Activated T-helper 17 cell treated with anti-CD3 and anti-CD28 coated beads, Interleukin-2, amount 50 U/mL, for 72 hours (primary cell): ENCODE measurements around the gene GOLGA7B. TPM values are rescaled to one million over a fixed set of nuclear protein-coding genes. Genes with fewer than 3 reads are reported as not detected.

Source experiments
- ATAC-seq: fragments of 150-1000 bp; cut with Tn5 transposase; replicated peaks from 2 replicates; pipeline ENCODE4 v1.10.0; 2021; ENCODE audit warnings: mild to moderate bottlenecking, moderate library complexity
- H3K27ac Mint-ChIP-seq: one replicate; pipeline ENCODE4 v1.8.0; 2022; ENCODE audit warnings: mixed read lengths
- H3K27me3 Mint-ChIP-seq: one replicate; pipeline ENCODE4 v1.8.0; 2022; ENCODE audit warnings: mixed read lengths
- H3K36me3 Mint-ChIP-seq: one replicate; pipeline ENCODE4 v1.8.0; 2022; ENCODE audit warnings: low read depth, mild to moderate bottlenecking, mixed read lengths
- H3K4me1 Mint-ChIP-seq: one replicate; pipeline ENCODE4 v1.8.0; 2022; ENCODE audit warnings: mixed read lengths
- H3K4me3 Mint-ChIP-seq: one replicate; pipeline ENCODE4 v1.8.0; 2022; ENCODE audit warnings: mild to moderate bottlenecking, mixed read lengths
- H3K9me3 Mint-ChIP-seq: one replicate; pipeline ENCODE4 v1.8.0; 2022; ENCODE audit warnings: mixed read lengths
- total RNA-seq, 2 donors: library from RNA; stranded (reverse); gene quantifications; one replicate each; pipeline ENCODE4 v1.2.3, GENCODE V29; 2022

Gene GOLGA7B
- total RNA-seq, 2 donors from 2014 or later: 5.8 to 8.2 TPM

DNA sequence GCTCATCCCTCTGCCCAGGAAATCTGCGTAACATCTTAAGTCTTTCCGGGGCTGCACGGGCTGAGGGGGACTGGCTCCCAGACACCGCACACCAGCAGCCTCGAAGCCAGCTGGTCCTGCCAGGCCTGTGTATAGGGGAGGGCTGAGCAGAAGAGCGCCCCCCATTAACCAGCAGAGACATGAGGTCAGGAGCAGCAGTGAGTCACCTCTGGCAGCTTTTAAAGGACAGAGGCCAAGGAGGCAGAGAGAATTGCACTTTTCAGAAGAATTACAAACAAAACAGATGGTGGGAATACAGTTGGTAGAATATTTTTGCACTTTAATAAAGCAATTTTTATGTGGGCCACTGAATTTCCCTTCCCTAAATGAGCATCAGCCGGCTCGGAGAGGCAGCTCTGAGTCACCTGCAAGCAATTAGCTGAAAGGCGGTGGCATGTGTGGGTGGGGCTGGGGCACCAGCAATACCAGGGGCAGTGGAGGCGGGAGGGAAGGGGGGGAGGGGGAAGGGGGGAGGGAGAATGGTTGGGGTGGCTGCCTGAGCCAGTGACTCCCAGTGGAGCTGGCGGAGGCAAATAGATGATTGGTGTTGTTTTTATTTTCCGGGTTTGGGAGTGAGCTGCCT lies 39.1 kb downstream of the GOLGA7B start:
- Mint-ChIP-seq H3K4me1 (no peaks in the 10 kb centered on the region), H3K4me3 (no peak overlapping the region), H3K27ac (no peak overlapping the region), H3K9me3 (no peaks in the 10 kb centered on the region), H3K27me3 (peaks cover 6% of the 10 kb centered on the region), H3K36me3 (no peaks in the 10 kb centered on the region)
- ATAC-seq: peak; percentile 49

DNA sequence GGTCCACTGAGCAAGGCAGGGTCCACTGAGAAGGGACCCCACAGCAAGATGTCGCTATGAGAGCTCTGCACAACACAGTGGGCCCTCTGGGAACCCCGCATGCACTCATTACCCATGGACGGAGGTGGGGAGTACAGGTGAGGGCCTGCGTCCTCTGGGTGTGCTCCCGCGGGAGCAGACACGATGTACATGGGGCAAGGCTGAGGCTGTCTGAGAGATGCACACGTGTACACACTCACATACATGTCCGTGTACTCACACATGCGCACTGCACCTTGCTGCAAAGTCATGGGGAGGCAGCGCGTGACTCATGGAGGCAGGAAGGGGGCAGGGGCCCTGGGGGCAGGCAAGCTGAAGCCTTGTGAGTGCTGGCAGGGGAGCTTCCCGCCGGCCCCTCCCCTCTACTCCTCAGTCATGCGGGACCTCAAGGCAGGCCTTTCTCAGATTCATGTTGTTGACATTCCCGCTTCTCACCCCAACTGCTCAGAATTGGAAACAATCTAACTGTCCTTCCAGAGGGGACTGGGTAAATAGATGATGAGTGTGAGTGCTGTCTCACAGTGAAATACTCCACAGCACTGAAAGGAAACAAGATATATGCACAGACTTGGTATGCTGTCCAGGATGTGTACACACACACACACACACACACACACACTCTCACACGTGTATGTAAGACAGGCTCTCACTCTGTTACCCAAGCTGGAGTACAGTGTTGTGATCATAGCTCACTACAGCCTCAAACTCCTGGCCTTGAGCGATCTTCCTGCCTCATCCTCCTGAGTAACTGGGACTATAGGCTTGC lies 40.0 kb downstream of the GOLGA7B start:
- Mint-ChIP-seq H3K4me1 (no peaks in the 10 kb centered on the region), H3K9me3 (no peaks in the 10 kb centered on the region), H3K36me3 (no peaks in the 10 kb centered on the region), H3K4me3 (no peak overlapping the region), H3K27ac (no peak overlapping the region), H3K27me3 (peaks cover 7% of the 10 kb centered on the region)
- peak; percentile 63 for ATAC-seq

DNA sequence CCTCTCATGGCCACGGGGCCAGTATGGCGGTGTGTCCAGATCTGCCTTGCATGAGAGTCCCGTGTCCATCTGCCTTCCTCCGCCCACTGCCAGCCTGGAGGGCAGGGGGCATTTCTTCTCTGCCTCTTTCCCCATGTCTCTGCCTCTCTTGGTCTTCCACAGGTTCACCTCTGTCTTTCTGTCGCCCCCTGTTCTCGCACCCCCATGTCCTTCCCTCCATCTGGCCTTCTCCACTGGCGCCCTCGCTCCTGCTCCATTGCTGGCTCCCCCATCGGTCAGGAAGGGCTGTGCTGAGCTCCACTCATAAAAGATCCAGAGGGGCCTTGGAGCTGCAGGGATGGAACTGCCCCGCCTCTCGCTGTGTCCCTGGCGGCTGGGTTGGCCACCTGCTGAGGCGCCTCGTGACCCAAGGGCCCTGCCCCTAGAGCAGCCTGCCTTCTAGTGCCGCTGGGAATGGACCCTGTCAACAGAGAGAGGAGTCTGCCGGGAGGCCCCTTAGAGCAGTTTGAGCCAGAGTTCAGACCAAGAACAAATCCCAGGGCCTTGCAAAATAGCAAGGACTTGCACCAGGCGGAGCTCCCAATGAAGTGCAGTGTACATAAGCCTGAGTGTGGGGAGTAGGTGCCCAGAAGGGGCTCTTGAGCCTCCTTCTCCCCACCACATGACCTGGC lies 42.0 kb downstream of the GOLGA7B start:
- Mint-ChIP-seq H3K4me3 (no peak overlapping the region), H3K4me1 (no peaks in the 10 kb centered on the region), H3K9me3 (no peaks in the 10 kb centered on the region), H3K27ac (no peak overlapping the region), H3K36me3 (no peaks in the 10 kb centered on the region), H3K27me3 (peaks cover 7% of the 10 kb centered on the region)
- no peak for ATAC-seq

DNA sequence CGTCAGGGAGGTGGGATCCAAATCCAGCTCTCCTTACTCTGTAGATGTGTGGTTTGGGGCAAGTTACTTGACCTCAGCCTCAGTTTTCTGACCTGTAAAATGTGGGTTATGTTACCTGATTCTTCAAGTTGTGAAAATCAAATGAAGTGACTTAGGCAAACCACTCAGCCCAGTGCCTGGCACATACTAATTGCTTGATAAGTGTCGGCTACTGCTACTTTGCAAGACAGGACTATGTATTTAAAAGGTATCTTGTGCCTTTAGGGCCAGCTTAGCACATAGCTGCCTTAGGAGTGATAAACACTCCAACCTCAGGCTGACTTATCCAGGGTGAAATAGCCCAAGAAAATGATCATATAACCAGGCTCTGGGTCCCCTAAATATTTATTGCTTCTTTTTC lies 42.9 kb downstream of the GOLGA7B start:
- Mint-ChIP-seq H3K27me3 (peaks cover 7% of the 10 kb centered on the region), H3K27ac (no peak overlapping the region), H3K36me3 (no peaks in the 10 kb centered on the region), H3K9me3 (no peaks in the 10 kb centered on the region), H3K4me1 (no peaks in the 10 kb centered on the region), H3K4me3 (no peak overlapping the region)
- ATAC-seq: no peak

DNA sequence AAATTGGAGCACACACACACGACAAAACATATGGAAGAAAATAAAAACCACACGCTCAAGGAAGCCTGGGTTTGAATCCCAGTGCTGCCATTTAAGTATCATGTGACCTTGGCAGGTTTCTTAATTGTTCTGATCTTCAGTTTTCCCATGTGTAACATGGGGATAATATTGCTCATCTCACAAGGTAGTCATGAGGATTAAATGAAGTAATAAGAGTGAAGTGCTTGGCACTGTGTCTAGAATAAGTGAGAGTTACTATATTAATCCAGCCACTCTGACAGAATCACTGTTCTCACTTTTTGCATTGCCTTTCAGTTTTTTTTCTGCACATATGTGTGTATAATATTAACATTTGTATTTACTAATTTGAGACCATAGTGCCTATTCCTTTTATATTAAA lies 43.3 kb downstream of the GOLGA7B start:
- Mint-ChIP-seq H3K4me3 (no peak overlapping the region), H3K4me1 (no peaks in the 10 kb centered on the region)

DNA sequence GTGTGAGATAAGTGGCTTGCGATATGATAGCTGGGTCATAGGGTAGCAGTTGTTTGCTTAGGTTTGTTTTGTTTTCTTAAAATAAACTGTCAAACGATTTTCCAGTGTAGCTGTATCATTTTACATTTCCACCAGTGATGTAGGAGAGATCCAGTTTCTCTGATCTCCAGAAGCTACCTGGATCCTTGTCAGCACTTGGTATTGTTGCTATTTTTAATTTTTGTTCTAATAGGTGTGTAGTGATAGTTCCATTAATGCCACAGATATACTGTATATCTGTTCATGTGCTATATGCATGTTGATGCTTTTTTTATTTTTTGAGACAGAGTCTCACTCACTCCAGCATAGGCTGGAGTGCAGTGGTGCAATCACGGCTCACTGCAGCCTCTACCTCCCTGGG lies 44.4 kb downstream of the GOLGA7B start:
- H3K4me1 Mint-ChIP-seq: no peaks in the 10 kb centered on the region
- H3K36me3 Mint-ChIP-seq: no peaks in the 10 kb centered on the region
- no peak for ATAC-seq

More for the DNA sequence above, 43.3 kb downstream of the GOLGA7B start:
- Mint-ChIP-seq H3K36me3 (no peaks in the 10 kb centered on the region), H3K9me3 (no peaks in the 10 kb centered on the region), H3K27ac (no peak overlapping the region), H3K27me3 (peaks cover 7% of the 10 kb centered on the region)
- no peak for ATAC-seq

DNA sequence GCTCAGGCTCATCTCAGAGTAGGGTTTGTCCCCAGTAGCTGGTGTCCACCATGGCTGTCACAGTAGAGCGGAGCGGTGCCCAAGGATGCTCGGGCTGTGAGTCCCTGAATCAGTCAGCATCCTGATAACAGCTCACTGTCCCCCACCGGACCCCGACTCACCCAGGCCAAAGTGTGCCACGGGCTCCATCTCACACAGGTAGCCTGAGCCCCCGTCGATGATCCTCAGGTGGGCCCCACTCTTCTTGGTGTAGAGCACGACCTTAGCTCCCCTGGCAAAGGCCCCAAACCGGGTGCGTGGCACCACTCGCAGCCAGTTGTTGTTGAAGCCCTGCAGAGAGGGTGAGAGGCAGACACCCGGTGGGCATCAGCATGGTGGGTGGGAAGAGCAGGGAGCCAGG lies 45.4 kb downstream of the GOLGA7B start:
- no peak overlapping the region for H3K4me3 Mint-ChIP-seq
- no peaks in the 10 kb centered on the region for H3K9me3 Mint-ChIP-seq
- ATAC-seq: no peak
- H3K27ac Mint-ChIP-seq: no peak overlapping the region
- peaks cover 3% of the 10 kb centered on the region for H3K27me3 Mint-ChIP-seq
- H3K36me3 Mint-ChIP-seq: no peaks in the 10 kb centered on the region
- no peaks in the 10 kb centered on the region for H3K4me1 Mint-ChIP-seq

More for the DNA sequence above, 44.4 kb downstream of the GOLGA7B start:
- Mint-ChIP-seq H3K27ac (no peak overlapping the region), H3K27me3 (peaks cover 3% of the 10 kb centered on the region), H3K4me3 (no peak overlapping the region), H3K9me3 (no peaks in the 10 kb centered on the region)

DNA sequence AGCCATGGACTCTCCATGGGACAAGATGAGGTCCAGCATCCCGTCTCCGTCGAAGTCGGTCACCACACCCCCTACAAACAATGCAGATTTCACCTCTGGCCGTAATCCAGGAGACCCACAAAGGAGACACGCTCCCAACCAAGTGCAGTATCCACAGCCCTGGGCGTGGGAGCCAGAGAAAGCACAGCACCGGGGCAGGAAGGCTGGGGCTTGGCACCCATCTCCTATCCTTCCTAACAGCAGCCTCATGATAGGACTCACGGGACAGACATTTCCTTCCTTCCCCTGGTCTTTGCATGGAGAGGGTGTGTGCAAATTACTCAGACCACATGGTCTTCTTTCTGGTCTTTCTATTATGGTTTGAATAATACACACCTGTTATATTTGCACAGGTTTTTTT lies 46.3 kb downstream of the GOLGA7B start:
- H3K27ac Mint-ChIP-seq: no peak overlapping the region
- H3K9me3 Mint-ChIP-seq: no peaks in the 10 kb centered on the region
- no peak for ATAC-seq
- H3K36me3 Mint-ChIP-seq: no peaks in the 10 kb centered on the region
- no peak overlapping the region for H3K4me3 Mint-ChIP-seq
- no peaks in the 10 kb centered on the region for H3K4me1 Mint-ChIP-seq
- H3K27me3 Mint-ChIP-seq: peaks cover 3% of the 10 kb centered on the region

DNA sequence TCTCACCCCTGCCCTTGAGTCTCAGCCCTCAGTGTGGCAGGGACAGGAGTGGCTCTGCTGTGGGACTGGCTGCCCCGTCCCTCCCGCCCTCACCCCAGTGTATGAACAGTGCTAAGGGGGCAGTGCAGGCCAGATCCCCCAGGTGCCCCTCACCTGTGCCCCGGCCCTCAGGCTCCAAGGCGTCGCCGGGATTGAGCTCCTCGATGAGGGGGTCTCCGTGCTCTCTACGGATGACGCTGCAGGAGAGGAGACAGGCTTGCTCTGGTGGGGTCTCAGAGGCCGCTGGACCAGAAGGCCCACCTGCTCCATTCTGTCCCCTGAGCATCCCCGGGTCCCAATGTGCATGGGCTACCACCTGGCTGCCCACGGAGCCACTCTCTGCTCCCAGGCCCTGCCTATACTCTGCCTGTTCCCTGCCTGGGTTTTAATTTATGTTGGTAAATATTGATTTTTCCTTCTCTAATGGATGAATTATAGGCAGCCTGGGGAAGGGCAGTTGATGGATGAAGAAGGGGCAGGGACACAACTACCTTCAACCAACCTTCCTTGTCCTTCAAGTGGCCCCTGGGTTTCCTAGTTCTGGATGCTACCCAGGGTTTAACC lies 47.2 kb downstream of the GOLGA7B start:
- ATAC-seq: no peak
- Mint-ChIP-seq H3K36me3 (no peaks in the 10 kb centered on the region), H3K4me1 (no peaks in the 10 kb centered on the region), H3K27ac (no peak overlapping the region), H3K9me3 (no peaks in the 10 kb centered on the region), H3K27me3 (peaks cover 8% of the 10 kb centered on the region), H3K4me3 (no peak overlapping the region)

DNA sequence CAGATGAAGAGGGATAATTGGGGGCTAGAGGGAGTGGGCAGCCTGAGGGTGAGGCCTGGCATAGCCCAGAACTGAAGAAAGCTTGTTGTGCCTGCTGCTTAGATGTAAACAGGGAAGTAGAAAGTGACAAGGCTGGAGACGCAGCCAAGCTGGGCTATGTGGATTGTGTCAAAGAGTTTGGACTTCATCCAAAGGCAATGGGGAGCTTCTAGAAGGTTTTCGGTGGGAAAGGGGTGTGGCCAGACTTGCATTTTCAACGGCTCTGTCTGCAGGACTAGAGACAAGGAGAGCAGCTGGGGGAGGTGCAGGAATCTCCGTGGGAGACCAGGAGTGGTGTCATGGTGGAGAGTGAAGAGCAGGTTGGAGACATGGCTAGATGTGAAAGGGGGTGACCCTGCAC lies 48.8 kb downstream of the GOLGA7B start:
- no peak for ATAC-seq
- no peaks in the 10 kb centered on the region for H3K36me3 Mint-ChIP-seq
- H3K27ac Mint-ChIP-seq: no peak overlapping the region
- H3K9me3 Mint-ChIP-seq: no peaks in the 10 kb centered on the region
- H3K4me1 Mint-ChIP-seq: no peaks in the 10 kb centered on the region
- peaks cover 8% of the 10 kb centered on the region for H3K27me3 Mint-ChIP-seq
- H3K4me3 Mint-ChIP-seq: no peak overlapping the region

DNA sequence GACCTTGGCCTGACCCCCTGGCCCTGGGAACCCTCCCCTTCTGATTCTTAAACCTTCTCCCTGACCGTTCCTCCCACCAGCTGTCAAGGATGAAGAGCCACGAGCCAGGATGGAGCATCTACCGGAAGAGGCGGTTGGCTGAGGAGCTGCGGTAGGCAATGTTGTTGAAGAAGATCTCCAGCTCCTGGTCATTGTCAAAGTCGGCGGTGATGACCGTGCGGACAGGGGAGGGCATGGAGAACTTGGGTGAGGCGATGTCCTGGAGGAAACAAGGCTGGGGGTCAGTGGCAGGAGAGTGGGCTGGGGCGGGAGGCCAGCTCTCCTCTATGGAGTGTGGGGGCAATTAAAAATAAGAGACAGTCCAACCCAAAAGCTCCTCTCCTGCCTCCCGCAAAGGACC lies 51.7 kb downstream of the GOLGA7B start:
- ATAC-seq: no peak
- Mint-ChIP-seq H3K27me3 (peaks cover 19% of the 10 kb centered on the region), H3K27ac (no peak overlapping the region), H3K36me3 (no peaks in the 10 kb centered on the region), H3K4me3 (no peak overlapping the region), H3K9me3 (no peaks in the 10 kb centered on the region), H3K4me1 (no peaks in the 10 kb centered on the region)

DNA sequence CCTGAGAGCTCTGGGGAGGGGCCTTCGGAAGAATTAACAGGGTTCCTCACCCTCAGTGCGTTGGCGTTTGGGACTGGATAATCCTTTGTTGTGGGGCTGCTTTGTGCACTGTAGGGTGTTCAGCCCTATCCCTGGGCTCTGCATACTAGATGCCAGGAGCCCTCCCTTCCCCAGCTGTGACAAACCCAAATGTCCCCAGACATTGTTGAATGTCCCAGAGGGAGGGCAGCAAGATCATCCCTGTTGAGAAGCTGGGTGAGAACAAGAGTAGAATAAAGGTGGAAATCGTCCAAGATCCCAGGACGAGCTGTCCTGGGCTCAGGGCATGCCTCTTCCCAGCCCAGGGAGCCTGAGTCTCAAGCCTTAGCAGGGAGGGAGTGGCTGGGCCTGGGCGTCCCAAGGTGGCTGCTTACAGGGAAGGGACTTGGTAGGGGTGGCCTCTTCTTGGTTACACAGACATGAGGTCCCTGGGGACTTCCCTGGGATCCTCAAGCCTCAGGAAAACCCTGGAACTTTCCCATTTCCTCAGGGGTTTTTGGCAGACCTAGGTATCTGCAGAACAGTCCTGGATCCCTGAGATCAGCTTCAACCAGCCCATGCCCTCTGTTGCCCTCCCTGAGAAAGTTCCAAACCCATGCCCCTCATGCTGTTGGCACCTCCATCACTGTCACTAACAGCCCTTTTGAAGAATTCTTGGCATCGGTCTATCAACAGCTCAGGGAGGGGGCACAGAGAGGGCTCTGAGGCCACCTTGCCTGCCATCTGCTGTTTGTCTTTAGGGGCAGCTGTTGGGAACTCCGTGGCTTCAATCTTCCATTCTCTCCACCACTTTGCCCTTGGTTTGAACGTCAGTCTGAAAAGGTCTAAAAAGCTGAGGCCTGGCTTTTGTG lies 53.7 kb downstream of the GOLGA7B start:
- Mint-ChIP-seq H3K27me3 (peaks cover 28% of the 10 kb centered on the region), H3K36me3 (no peaks in the 10 kb centered on the region), H3K9me3 (no peaks in the 10 kb centered on the region), H3K4me3 (no peak overlapping the region), H3K27ac (no peak overlapping the region), H3K4me1 (no peaks in the 10 kb centered on the region)
- no peak for ATAC-seq

DNA sequence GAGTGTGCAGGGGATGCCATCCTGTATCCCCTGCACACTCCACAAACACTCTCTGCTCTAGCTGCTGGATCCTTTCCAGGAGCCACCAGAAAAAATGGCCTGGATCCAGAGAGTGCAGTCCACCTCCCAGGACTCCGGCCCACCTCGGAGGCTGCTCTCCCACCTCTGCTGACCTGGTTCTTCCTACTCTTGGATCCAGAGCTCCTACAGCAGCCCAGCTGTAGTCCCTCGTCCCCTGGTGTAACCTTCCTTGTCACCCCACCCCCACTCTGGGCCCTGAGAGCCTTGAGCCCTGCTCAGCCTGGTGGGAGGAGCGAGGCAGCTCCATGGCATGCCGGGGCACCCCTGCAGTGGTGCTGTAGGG lies 54.4 kb downstream of the GOLGA7B start:
- no peak for ATAC-seq
- H3K4me1 Mint-ChIP-seq: no peaks in the 10 kb centered on the region
- H3K36me3 Mint-ChIP-seq: no peaks in the 10 kb centered on the region
- H3K27ac Mint-ChIP-seq: no peak overlapping the region
- H3K27me3 Mint-ChIP-seq: peaks cover 28% of the 10 kb centered on the region
- no peak overlapping the region for H3K4me3 Mint-ChIP-seq
- no peaks in the 10 kb centered on the region for H3K9me3 Mint-ChIP-seq

DNA sequence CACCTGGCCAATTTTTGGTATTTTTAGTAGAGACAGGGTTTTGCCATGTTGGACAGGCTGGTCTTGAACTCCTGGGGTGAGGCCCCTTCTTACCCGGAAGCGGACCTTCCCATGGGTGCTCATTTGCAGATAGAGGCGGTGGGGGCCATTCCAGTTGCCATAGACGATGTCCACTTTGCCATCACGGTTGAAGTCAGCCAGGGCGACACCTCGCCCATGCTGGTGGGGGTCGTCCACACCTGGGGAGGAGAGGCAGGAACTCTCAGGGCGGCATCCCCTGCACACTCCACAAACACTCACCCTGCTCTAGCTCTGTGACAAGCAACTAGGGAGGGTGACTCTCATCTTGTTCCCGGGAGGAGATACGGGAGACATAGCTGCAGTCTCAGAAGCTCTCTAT lies 54.9 kb downstream of the GOLGA7B start:
- H3K4me1 Mint-ChIP-seq: no peaks in the 10 kb centered on the region
- H3K9me3 Mint-ChIP-seq: no peaks in the 10 kb centered on the region
- no peak for ATAC-seq
- H3K36me3 Mint-ChIP-seq: no peaks in the 10 kb centered on the region
- peaks cover 28% of the 10 kb centered on the region for H3K27me3 Mint-ChIP-seq
- H3K27ac Mint-ChIP-seq: no peak overlapping the region
- no peak overlapping the region for H3K4me3 Mint-ChIP-seq
